Right ventricle myocardium superior (tissue), 1 donor: ENCODE measurements around the gene CCDC33. TPM values are rescaled to one million over a fixed set of nuclear protein-coding genes. Genes with fewer than 3 reads are reported as not detected.

ENCODE experiments used
- ATAC-seq: fragments of 200-7000 bp; cut with Tn5 transposase; one replicate; pipeline ENCODE4 v1.9.1; 2020; ENCODE audit warnings: mild to moderate bottlenecking; ENCODE audit not compliant: poor library complexity
- DNase-seq: peaks from one replicate; pipeline ENCODE4 v3.0.0-alpha.2; 2020
- intact Hi-C: fragments of 100-400 bp; cut with DNase I; formaldehyde crosslinking; loops from one replicate; pipeline ENCODE4 v1.11.2; 2022
- total RNA-seq: library from RNA; stranded (reverse); fragmentation: NEBNext Ultra II Directional; extraction: Animal tissue kit (Norgen Biotek cat#: 25700); gene quantifications from one replicate; pipeline ENCODE4 v1.2.1, GENCODE V29; 2021
- donor health status: DM: no; HTN: yes; CAD: no; lungs with severe emphysema.

CCDC33 gene
- total RNA-seq, 1 donor from 2014 or later: not detected

DNA sequence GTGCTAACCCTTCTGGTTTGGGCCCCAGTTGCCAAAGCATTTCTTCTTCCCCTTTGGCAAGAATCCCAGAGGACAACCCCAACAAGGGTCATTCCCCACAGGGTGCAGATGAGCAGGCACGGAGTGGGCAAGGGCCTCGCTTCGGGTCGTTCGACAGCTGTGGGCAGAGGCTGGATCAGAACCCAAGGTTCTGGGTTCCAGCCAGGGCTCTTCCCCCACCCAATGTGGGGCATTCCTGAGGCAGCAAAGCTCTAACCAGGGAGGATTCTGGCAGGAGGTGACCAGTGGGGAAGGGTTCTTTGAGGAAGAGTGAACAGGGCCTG, 83.0 kb downstream of the CCDC33 start:
- DNase-seq (no peak), ATAC-seq (no peak)
- intact Hi-C loops: no loop called here

DNA sequence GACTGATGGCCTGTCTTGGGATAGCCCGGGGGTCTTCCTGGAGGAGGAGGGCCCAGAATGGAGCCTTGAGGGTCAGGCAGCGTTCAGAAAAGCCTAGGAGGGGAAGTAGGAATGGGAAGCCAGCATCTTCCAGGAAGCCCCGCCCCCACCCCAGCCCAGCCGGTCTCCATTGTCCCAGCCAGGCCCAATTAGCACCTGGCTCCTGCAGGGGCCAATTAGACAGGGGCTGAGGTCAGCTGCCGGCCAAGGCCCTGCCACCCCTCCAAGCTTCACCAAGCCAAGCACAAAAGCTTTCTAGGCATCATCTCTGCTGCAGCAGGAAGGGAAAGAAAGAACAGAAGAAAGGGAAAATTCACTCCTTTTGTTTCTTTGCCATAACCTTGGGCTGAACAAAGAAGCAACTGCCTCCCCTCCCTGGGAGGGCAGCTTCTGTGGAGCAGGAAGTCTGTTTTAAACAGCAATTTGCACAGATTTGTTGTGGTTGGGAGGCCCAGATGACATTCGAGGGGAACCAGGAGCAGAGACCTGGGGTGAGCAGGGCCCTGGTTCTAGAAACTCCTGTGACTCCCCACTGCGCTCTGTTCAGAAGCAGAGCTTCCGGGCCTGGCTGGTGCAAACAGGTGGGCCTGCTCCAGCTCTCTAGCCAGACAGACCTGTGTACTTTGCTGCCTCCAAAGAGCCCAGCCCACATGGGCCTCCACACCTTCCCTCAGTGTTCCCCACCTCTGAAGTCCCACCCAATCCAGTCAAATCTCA, 83.6 kb downstream of the CCDC33 start:
- intact Hi-C loops: loop anchor here (5.0 kb wide), 1 partner anchor 192 kb away; no protein-coding TSS in a partner anchor
- peak; percentile 59 for DNase-seq
- ATAC-seq: no peak

DNA sequence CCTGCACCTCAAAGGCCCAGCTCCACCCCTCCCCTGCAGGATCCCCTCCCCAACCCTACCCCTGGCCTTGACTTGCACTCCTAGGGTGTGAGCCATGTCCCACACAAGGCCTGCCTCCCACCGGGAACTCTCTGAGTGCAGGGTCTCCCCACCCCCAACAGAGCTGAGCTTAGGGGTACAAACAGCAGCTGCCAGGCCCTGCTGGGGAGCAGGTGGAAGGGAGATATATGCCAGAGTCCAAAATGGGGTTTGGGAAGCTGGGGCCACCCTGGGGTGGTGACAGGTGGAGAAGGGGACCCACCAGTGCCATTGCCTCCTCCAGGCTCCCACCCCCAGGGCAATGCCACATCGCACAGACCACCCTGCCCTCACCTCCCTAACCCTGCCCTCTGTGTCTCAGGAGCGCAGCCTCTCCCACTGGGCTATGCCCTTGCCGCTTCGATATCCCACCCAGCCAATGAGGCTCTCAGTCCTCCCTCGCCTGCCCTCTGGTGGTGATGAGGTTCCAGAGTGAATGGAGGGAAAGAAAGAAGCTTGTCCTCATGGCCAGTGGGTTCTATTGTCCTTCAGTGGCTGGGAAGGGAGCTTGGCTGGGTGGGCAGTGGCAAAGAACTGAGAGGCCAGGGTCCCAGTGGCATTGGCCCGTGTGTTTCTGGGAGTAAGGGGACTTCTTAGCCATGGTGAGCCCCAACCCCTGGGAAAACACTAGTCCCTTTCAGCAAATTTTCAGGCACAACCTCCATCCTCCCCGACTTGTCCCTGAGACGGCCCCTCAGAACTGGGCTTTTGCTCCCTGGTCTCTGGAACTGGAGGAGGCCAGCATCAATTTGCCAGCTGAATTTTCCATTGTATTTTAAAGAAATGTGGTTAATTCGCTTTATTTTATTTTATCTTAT, 84.5 kb downstream of the CCDC33 start:
- intact Hi-C loops: loop anchor here (5.0 kb wide), 1 partner anchor 193 kb away; no protein-coding TSS in a partner anchor
- DNase-seq (peak; percentile 72), ATAC-seq (no peak)

DNA sequence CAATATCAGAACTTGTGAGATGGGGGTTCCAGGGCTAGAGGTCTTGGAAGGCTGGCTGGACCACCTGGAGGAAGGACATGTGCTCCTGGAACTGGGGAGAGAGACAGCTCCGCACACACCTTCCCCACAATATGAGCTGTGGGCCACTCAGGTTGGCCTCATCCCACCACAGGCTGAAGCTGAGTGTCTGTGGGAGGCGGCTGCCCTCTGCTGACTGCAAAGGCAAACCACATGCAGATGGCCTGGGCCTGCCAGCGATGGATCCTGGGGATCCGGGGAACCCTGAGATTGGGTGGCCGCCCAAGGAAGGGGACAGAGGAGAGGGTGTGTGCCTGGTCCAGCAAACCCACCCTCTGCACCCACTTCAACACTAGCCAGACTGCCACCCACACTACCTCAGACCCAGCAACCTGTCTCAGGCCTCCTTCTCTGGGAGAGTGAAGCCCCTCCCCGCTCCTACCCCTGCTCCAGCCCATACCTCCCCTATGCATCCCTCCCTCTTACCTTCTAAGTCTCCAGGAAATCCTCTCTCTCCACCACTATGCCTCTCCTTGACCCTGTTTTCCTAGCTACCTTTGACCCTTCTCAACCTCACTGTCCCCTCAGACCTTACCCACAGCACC, 86.5 kb downstream of the CCDC33 start:
- intact Hi-C loops: loop anchor here (5.0 kb wide), 1 partner anchor 195 kb away; no protein-coding TSS in a partner anchor

DNA sequence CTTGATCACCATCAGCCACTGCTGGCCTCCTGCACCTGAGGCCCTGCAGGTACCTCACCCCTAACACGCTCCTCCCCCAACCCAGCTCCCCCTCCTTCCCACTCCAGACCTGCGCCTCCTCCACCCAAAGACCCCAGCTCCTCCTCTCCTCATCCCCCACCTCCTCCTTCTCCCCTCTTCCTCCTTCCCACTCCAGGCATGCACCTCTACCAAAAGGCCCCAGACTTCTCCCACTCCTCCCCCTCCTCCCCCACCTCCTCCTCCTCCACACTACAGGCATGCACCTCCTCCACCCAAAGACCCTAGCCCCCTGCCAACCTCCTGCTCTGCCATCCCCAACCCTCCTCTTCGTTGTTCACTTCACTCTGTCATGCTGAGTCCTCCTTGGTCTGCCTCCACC, 88.6 kb downstream of the CCDC33 start:
- ATAC-seq (no peak), DNase-seq (no peak)
- intact Hi-C loops: loop anchor here (5.0 kb wide), 1 partner anchor 197 kb away; no protein-coding TSS in a partner anchor

More for the DNA sequence above, 86.5 kb downstream of the CCDC33 start:
- peak; percentile 81 for DNase-seq
- ATAC-seq: peak; percentile 72

DNA sequence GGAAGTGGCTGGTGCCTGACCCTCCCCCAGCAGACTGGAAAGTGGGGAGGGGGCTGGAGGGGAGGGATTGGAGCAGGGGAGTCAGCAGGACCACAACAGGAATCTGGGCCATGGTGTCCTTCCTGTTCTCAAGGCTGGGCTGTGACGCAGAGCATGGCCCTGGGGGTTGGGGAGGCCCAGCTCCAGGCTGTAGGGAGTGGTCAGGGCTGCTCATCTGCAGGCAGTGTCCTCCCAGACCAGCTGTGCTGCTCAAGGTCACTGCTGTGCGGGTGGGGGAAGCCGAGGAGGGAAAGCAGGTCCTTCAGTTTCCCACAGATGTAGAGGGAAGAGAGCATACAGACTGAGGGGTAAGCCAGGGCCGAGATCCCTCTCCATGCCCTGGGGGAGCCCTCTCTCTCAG, 90.6 kb downstream of the CCDC33 start:
- ATAC-seq (no peak), DNase-seq (no peak)
- intact Hi-C loops: no loop called here

DNA sequence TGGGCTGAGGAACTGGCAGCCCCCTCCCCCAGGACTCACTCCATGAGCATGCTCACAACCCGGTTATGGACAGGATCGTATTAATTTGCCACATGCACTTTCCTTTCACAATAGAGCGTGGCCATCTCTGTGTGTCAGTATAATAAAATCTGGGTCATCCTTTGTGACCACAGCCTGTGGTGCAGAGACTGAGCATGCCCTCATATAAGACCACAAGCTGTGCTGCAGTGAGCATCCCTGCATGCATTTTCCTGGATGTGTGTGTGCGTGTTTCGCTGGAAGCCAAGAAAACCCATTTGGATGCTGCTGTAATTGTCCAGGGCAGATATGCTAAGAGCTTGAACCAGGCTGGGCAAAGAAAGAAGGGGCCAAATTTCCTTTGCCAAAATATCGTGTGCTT, 91.6 kb downstream of the CCDC33 start:
- intact Hi-C loops: no loop called here
- DNase-seq (no peak), ATAC-seq (no peak)

DNA sequence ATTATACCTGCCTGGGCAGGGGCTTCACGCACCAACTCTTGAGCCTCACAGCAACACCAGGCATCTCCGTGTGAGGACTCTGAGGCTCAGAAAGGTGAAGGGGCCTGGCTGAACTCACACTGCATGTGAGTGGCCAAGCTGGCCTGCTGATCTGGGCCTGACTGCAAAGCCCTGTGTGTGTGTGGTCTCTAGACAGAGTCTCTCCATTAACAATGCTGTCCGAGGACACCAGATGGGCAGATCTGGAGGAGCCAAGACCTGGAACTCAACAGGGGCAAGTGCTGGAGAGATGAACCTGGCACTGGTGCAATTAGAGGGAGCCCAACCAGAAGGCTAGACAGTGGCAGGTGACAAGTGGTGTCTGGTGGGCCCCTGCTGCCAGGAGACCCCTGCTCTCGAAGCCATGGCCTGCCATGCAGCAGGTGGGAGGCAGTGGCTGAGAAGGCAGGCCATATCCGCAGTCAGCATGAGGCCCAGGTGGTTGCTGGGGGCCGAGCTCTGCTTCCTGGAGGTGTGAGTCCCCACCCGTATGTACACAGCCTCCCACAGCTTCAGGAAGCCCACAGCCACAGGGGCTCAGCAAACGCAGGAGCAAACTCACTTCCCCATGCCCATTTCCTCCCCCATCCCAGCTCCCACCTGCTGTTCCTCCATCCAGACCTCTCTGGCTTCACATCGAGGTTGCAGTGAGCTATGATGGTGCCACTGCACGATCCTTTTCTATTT, 92.4 kb downstream of the CCDC33 start:
- ATAC-seq: no peak
- intact Hi-C loops: no loop called here
- peak; percentile 8 for DNase-seq

DNA sequence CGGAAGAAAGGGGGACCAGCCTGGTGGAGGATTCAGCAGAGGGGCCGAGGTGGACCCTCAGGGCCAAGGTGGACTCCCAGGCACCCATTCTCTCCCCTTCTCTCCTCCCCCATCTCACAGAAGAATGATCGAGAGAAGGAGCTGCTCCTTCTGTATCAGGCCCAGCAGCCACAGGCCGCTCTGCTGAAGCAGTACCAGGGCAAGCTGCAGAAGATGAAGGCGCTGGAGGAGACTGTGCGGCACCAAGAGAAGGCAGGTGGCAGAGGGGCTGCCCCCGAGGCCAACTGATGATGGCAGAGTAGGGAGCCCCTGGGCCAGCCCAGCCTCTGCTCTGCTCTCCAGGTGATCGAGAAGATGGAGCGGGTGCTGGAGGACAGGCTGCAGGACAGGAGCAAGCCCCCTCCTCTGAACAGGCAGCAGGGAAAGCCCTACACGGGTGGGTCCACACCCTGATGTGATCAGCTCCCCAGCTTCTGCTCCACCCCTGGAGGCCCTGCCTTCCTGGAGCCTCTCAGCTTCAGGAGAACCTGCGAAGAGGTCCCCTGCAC, 94.8 kb downstream of the CCDC33 start:
- DNase-seq: peak; percentile 18
- intact Hi-C loops: no loop called here

DNA sequence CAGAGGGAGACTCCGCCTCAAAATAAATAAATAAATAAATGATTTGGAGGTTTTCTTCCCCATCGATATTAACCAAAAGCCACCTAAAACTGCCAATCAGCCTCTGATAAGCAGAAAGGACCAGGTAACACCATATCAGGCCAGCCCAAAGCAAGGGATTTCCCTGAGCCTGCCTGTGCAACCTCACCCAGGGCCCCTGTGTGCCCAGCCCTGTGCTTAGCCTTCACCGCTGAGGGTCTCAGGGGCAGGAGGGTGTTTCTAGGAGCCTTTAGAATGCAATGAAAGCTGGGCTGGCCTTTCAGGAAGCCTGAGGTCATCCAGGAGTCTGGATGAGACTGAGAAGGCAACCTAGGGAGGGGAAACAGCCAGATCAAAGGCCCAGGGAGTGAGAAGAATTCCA, 95.9 kb downstream of the CCDC33 start:
- ATAC-seq (no peak), DNase-seq (no peak)
- intact Hi-C loops: no loop called here

More for the DNA sequence above, 94.8 kb downstream of the CCDC33 start:
- no peak for ATAC-seq

DNA sequence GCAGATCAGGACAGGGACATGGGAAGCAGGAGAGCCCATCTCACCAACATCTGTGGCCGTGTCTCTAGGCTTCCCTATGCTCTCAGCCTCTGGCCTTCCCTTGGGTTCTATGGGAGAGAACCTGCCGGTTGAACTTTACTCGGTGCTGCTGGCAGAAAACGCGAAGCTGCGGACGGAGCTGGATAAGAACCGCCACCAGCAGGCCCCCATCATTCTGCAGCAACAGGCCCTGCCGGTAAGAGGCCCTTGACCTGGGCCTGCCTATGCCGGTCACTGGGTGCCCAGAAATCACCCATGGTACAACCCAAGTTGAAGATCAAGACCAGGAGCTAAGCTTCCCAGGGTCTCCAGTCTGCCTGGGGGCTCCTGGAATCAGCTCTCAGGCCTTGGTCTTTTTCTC, 96.5 kb downstream of the CCDC33 start:
- intact Hi-C loops: no loop called here
- ATAC-seq (no peak), DNase-seq (peak; percentile 10)

DNA sequence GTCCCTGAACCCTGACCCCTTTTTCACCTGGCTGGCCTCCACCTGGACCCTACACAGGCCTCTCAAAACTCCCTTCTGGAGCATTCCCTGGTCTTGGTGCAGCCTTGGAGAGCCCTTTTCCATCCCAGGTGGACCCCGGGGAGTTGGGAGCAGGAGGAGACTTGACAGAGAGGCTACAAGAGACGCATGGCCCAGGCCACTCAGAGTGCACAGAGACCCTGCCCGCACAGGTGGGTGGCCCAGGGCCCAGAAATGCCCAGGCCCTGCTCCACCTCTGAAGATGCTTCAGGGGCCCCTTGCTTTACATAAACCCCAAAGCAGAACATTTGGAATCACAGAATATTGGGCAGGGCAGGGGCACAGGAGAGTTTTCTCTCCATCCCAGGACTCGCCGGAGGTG, 97.0 kb downstream of the CCDC33 start:
- no peak for DNase-seq
- intact Hi-C loops: no loop called here
- no peak for ATAC-seq

DNA sequence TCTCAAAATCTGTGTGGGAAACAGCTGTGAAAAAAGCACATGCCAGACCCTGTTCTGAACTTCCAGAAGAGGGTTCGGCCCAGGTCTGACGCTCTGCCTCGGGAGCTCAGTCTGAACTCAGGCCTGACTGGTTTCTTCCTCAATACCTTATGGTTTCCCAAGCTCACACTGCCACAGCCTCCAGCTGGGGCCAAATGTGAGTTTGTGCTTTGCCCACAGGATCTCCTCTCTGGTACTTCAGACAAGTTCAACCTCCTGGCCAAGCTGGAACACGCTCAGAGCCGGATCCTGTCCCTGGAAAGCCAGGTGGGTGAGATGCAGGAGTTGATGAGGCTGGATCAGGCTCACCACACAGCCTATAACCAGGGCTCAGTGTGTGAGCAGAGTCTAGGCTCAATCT, 97.5 kb downstream of the CCDC33 start:
- DNase-seq: no peak
- ATAC-seq: no peak
- intact Hi-C loops: no loop called here

DNA sequence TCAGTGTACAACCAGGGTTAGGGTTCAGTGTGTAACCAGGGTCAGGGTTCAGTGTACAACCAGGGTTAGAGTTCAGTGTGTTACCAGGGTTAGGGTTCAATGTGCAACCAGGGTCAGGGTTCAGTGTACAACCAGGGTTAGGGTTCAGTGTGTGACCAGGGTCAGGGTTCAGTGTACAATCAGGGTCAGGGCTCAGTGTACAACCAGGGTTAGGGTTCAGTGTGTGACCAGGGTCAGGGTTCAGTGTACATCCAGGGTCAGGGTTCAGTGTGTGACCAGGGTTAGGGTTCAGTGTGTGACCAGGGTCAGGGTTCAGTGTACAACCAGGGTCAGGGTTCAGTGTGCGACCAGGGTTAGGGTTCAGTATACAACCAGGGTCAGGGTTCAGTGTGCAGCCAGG, 98.0 kb downstream of the CCDC33 start:
- intact Hi-C loops: no loop called here

DNA sequence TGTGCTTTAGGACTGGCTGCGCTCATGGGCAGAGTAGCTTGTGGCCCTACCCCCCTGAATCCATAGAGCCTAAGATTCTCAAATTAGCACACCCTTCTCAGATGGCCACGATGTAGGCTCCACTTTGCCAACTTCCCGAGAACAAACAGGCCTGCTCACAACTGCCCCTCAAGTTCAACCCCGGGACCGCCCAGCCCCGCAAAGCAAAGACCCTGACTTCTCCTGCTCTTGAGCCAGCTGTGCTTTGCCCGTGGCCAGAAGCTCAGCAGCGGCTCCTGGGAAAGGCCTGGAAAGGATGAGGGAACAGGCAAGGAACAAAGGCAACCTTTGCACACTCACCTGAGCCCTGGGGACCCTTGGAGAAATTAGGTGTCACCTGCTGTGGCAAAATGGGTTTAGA, 99.3 kb downstream of the CCDC33 start:
- intact Hi-C loops: no loop called here

More for the DNA sequence above, 98.0 kb downstream of the CCDC33 start:
- no peak for ATAC-seq
- no peak for DNase-seq

DNA sequence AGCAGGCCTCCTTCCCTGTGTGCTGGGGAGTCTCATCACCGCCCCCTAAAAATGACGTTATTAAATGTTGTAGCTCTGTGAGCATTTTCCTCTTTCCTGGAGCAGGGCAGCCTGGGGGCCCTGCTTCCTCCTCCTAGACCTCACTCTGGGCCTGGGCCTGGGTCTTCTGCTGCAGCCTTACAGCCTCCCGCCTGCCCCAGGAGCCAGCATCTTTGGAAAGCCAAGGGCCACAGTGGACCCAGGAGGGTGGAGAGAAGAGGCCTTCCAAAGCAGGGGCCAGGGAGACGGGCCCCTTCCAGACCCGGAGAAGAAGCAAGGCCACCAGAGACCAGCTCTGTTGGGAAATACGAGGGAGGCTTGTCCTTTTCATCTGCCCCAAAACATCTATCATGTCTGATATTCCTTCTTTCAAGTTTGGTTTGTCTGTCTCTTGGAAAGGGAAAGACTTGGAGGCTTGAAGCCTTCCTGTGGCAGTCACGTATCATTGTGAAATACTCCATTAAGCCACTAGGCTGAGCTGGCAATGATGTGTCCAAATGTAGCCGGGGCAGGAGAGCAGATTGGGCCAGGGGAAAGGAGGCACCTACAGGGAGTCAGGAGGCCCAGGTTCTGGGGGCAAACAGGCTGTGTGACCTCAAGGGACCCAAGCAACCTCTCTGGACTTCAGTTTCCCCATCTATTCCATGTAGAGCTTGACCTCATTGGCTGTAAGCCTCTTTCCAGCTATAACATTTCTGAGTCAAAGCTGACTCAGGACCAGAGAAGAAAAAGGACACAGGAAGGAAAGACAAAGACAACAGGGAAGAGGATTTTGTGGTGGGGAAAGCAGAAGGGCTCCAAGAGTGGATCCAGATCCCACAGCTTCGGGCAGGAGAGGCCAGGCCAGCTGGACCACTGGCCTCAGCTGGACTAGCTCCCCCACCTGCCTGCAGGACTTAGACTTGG, 100.2 kb downstream of the CCDC33 start:
- intact Hi-C loops: no loop called here
- DNase-seq (no peak), ATAC-seq (no peak)

More for the DNA sequence above, 99.3 kb downstream of the CCDC33 start:
- ATAC-seq (no peak), DNase-seq (no peak)

DNA sequence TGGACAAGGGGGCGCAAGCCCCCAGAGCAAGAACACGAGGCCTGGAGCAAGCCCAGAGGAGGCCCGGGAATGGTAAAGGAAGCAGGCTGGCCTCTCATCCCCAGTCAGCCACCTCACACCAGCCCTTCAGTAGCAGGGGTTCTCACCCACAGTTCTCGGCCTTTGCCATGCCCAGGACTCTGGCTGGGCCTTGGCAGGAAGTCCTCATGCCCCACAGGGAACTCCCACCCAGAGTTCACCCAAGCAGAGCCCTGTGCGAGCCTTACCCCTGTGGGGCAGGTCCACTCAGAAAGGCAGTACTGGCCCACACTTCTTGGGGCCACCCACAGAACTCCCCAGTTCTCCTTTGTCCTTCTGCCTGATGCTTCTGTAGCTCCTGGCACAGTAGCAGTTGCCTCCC, 101.0 kb downstream of the CCDC33 start:
- ATAC-seq: no peak
- peak; percentile 18 for DNase-seq
- intact Hi-C loops: no loop called here
